Thyroid gland (tissue), 4 donors: Measurements from ENCODE around the gene MICALL1.

Experiments used
- CTCF ChIP-seq, 6 experiments: fragments of 200-600 bp in 3 of 6; fragments of 450-650 bp in 3 of 6; sonication (generic) in 3 of 6; IDR thresholded peaks; one replicate each; pipeline ENCODE4 v1.5.1; 2016 to 2019; ENCODE audit warnings: antibody characterized with exemption in 6 of 6, mild to moderate bottlenecking in 2 of 6, inconsistent platforms in 1 of 6, moderate library complexity in 1 of 6
- POLR2A ChIP-seq, 2 donors: fragments of 450-650 bp; IDR thresholded peaks; one replicate each; pipeline ENCODE4 v1.6.1; 2017; ENCODE audit warnings: antibody characterized with exemption in 2 of 2, mild to moderate bottlenecking in 2 of 2, moderate library complexity in 1 of 2

- TF ChIP-seq CTCF (IDR thresholded peaks at IDR 0.05) (no peak), POLR2A (IDR thresholded peaks at IDR 0.05) (no peak)
Measured at GRCh38 chr22:37930952-37931440, 24.9 kb downstream of the MICALL1 start.
